Thyroid gland (tissue), 4 donors: ENCODE results near the gene CLTC. TPM values are rescaled to one million over a fixed set of nuclear protein-coding genes. Genes with fewer than 3 reads are reported as not detected.

Experiments used
- DNase-seq, 2 donors: peaks; one replicate each; pipeline ENCODE4 v3.0.0-alpha.2; 2019
- H3K27ac ChIP-seq, 3 donors: fragments of 200-600 bp; sonication (generic); 1 replicate in 2 of 3; 2 replicates in 1 of 3; pipeline ENCODE4 v1.5.1; 2016 to 2019; ENCODE audit warnings: mild to moderate bottlenecking in 1 of 3, moderate library complexity in 1 of 3
- H3K27me3 ChIP-seq: fragments of 200-600 bp; sonication (generic); one replicate; pipeline ENCODE4 v1.5.1; 2019
- H3K36me3 ChIP-seq, 2 donors: fragments of 200-600 bp; sonication (generic); one replicate each; pipeline ENCODE4 v1.5.1; 2016 to 2019
- H3K4me1 ChIP-seq, 2 donors: fragments of 200-600 bp; sonication (generic); one replicate each; pipeline ENCODE4 v1.5.1; 2017 to 2019
- H3K4me3 ChIP-seq, 3 donors: fragments of 200-600 bp; sonication (generic); replicated peaks in 1 of 3; 1 replicate in 2 of 3; 2 replicates in 1 of 3; pipeline ENCODE4 v1.5.1; 2016; ENCODE audit warnings: mild to moderate bottlenecking in 1 of 3
- H3K9me3 ChIP-seq: fragments of 200-600 bp; sonication (generic); one replicate; pipeline ENCODE4 v1.5.1; 2017
- CTCF ChIP-seq, 6 experiments: fragments of 200-600 bp in 3 of 6; fragments of 450-650 bp in 3 of 6; sonication (generic) in 3 of 6; IDR thresholded peaks; one replicate each; pipeline ENCODE4 v1.5.1; 2016 to 2019; ENCODE audit warnings: antibody characterized with exemption in 6 of 6, mild to moderate bottlenecking in 2 of 6, inconsistent platforms in 1 of 6, moderate library complexity in 1 of 6
- POLR2A ChIP-seq, 2 donors: fragments of 450-650 bp; IDR thresholded peaks; one replicate each; pipeline ENCODE4 v1.6.1; 2017; ENCODE audit warnings: antibody characterized with exemption in 2 of 2, mild to moderate bottlenecking in 2 of 2, moderate library complexity in 1 of 2
- WGBS, 2 donors: methylation state at CpG; one replicate each; pipeline ENCODE4 v1.1.5; 2017; 5-methylcytosine and 5-hydroxymethylcytosine counted together
- intact Hi-C: fragments of 100-400 bp; cut with DNase I; formaldehyde crosslinking; loops from one replicate; pipeline ENCODE4 v1.15.1; 2023
- total RNA-seq, 4 donors: library from RNA; depleted of rRNA; stranded (reverse); fragments of >200 nt; gene quantifications; one replicate each; pipeline ENCODE4 v1.2.3, GENCODE V29; 2016

The CLTC gene
- total RNA-seq, 4 donors from 2014 or later, result 250 to 474 (median 364) TPM

DNA sequence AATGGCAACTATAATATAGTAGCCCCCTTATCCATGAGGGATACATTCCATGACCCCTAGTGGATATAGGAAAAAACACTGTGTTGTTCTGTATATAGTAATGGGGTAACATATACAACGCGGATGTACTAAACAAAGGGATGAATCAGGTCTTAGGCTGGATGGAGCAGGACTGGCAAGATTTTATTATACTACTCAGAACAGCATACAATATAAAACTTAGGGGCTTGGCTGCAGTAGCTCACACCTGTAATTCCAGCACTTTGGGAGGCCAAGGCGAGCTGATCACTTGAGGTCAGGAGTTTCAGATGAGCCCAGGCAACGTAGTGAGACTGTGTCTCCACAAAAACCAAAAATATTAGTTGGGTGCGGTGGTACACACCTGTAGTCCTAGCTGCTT is 114.5 kb downstream of the CLTC start:
- DNase-seq, result no peak

GRCh38 chr17:59737324-59737723 is 117.6 kb downstream of the CLTC start:
- TF ChIP-seq CTCF (IDR thresholded peaks at IDR 0.05) (no peak), POLR2A (IDR thresholded peaks at IDR 0.05) (no peak)
- H3K36me3 ChIP-seq, result peaks cover 7 to 10% of the 10 kb centered on the region in 2 donors
- intact Hi-C loops, result no loop called here

More for the DNA sequence above, 114.5 kb downstream of the CLTC start:
- H3K9me3 ChIP-seq, result no peaks in the 10 kb centered on the region
- H3K27ac ChIP-seq, result no peak overlapping the region
- no peaks in the 10 kb centered on the region for H3K4me1 ChIP-seq
- H3K27me3 ChIP-seq, result no peaks in the 10 kb centered on the region
- H3K4me3 ChIP-seq, result no peak overlapping the region
- peaks cover 7 to 10% of the 10 kb centered on the region in 2 donors for H3K36me3 ChIP-seq
- intact Hi-C loops, result no loop called here
- 98% methylated on average over 5 of the region's 5 CpGs for WGBS, 2 donors
- TF ChIP-seq CTCF (IDR thresholded peaks at IDR 0.05) (no peak), POLR2A (IDR thresholded peaks at IDR 0.05) (no peak)

GRCh38 chr17:59743842-59744241 is 124.1 kb downstream of the CLTC start:
- Histone ChIP-seq H3K27ac (no peak overlapping the region), H3K36me3 (no peaks in the 10 kb centered on the region), H3K4me1 (no peaks in the 10 kb centered on the region), H3K27me3 (no peaks in the 10 kb centered on the region), H3K9me3 (no peaks in the 10 kb centered on the region), H3K4me3 (no peak overlapping the region)
- intact Hi-C loops, result no loop called here
- no peak for DNase-seq
- WGBS, 2 donors, result 100% methylated on average over 4 of the region's 4 CpGs
- TF ChIP-seq POLR2A (IDR thresholded peaks at IDR 0.05), result no peak

More at GRCh38 chr17:59737324-59737723, 117.6 kb downstream of the CLTC start:
- Histone ChIP-seq H3K9me3 (no peaks in the 10 kb centered on the region), H3K4me3 (no peak overlapping the region), H3K27me3 (no peaks in the 10 kb centered on the region), H3K4me1 (no peaks in the 10 kb centered on the region), H3K27ac (no peak overlapping the region)
- DNase-seq, result no peak
- WGBS, 2 donors, result 95 to 98% methylated on average over 3 of the region's 3 CpGs

- H3K36me3 ChIP-seq, result no peaks in the 10 kb centered on the region
- no peak overlapping the region for H3K27ac ChIP-seq
- intact Hi-C loops, result loop anchor here (5.0 kb wide), 1 partner anchor 292 kb away; no protein-coding TSS in a partner anchor
- H3K9me3 ChIP-seq, result no peaks in the 10 kb centered on the region
- H3K4me3 ChIP-seq, result no peak overlapping the region
- no peak for TF ChIP-seq POLR2A (IDR thresholded peaks at IDR 0.05)
- no peak for TF ChIP-seq CTCF (IDR thresholded peaks at IDR 0.05)
- DNase-seq, result no peak
- 97 to 98% methylated on average over 2 of the region's 2 CpGs for WGBS, 2 donors
- no peaks in the 10 kb centered on the region for H3K27me3 ChIP-seq
- no peaks in the 10 kb centered on the region for H3K4me1 ChIP-seq
Observed at GRCh38 chr17:59745040-59745439, 125.3 kb downstream of the CLTC start.

Other genes starting within 250 kb of the CLTC start
- 10 to 100 TPM; 47.8 to 65.4 (median 59.7) TPM for gene DHX40, start 54.3 kb upstream of the CLTC start, total RNA-seq
- gene PTRH2, start 87.5 kb downstream of the CLTC start, total RNA-seq, result 10 to 100 TPM in 3 of 4 donors, 1 to 10 TPM in 1; 9.6 to 27.4 (median 21.7) TPM
- gene VMP1, start 87.8 kb downstream of the CLTC start, total RNA-seq, result 100 to 1,000 TPM in 3 of 4 donors, 10 to 100 TPM in 1; 98.5 to 168 (median 125) TPM